Mononuclear cell (primary cell): ENCODE measurements around the gene C3orf22. TPM values are rescaled to one million over a fixed set of nuclear protein-coding genes. Genes with fewer than 3 reads are reported as not detected.
"Not testable (repeated sequence)": the region's sequence is repeated elsewhere in the genome, so short reads cannot be mapped to it uniquely, and the experiment has no call there.

Source experiments
- H3K27me3 ChIP-seq: 2 replicates; pipeline ENCODE4 v1.6.0; 2011; ENCODE audit warnings: low read length, control low read depth; ENCODE audit not compliant: insufficient read depth
- H3K4me1 ChIP-seq: 2 replicates; pipeline ENCODE4 v1.5.1; 2011; ENCODE audit warnings: mild to moderate bottlenecking, low read length, control low read depth; ENCODE audit not compliant: insufficient read depth
- H3K4me3 ChIP-seq: 2 replicates; pipeline ENCODE4 v1.5.1; 2011; ENCODE audit warnings: mild to moderate bottlenecking, low read length, moderate library complexity
- H3K9me3 ChIP-seq: 2 replicates; pipeline ENCODE4 v1.5.1; 2011; ENCODE audit warnings: low read depth, mild to moderate bottlenecking, control low read depth, low read length
- total RNA-seq: library from RNA; depleted of rRNA; stranded (reverse); fragments of >200 nt; gene quantifications from one replicate; pipeline ENCODE4 v1.2.3, GENCODE V29; 2012

C3orf22 gene
- total RNA-seq, 1 donor: not detected

DNA sequence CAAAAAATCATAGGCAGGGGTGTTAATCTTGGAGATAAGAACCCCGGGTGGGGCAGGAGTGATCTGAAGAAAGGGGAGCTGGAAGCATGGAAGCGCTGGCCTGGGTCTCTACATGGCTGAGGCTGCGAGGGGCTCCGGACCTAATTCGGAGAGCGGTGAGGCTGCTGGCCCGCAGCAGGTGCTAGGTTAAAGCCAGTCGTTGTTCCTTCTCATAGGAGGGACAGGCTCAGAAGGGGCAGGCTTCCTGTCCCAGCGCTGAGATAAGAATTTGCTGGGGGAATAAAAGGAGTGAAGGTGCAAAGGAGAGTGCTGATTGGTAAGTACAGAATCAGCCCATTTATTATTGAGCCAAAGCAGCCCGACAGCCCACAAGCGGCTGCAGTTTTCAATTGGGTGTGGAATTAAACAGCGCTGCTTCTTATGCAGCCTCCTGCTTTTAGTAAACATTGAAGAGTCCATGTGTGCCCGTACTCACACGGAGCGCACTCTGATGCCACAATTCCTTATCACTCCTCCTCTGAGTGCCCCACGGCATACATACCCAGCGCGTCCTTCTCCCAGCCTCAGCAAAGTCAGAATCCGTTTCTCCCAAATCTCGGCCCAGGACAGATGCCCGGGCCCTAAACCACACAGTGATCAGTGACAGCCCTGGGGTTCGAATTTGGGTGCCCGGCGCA is 17.6 kb downstream of the C3orf22 start:
- peaks cover 18% of the 10 kb centered on the region for H3K4me1 ChIP-seq
- no peak overlapping the region for H3K4me3 ChIP-seq
- H3K27me3 ChIP-seq: no peaks in the 10 kb centered on the region
- H3K9me3 ChIP-seq: no peaks in the 10 kb centered on the region

DNA sequence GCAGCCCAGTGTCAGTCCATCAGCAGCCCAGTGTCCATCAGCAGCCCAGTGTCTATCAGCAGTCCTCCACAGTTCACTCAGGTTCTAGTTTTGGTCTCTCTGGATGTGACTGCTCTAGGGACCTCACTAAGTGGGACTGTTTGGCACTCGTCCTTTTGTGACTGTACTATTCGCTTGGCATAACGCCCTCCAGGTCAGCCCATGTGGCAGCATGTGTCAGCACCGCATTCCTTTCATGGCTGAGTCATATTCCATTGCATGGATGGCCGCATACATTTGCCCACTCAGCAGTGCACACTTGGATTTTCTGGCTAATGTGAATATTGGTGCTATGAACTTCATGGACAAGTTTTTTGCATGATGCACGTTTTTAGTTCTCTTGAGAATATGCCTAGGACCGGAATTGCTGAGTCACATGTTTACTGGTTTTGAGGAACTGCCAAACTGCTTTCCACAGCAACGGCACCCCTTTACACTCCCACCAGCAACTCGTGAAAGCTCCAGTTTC is 18.3 kb downstream of the C3orf22 start:
- Histone ChIP-seq H3K4me1 (peaks cover 18% of the 10 kb centered on the region), H3K27me3 (no peaks in the 10 kb centered on the region), H3K4me3 (no peak overlapping the region)

DNA sequence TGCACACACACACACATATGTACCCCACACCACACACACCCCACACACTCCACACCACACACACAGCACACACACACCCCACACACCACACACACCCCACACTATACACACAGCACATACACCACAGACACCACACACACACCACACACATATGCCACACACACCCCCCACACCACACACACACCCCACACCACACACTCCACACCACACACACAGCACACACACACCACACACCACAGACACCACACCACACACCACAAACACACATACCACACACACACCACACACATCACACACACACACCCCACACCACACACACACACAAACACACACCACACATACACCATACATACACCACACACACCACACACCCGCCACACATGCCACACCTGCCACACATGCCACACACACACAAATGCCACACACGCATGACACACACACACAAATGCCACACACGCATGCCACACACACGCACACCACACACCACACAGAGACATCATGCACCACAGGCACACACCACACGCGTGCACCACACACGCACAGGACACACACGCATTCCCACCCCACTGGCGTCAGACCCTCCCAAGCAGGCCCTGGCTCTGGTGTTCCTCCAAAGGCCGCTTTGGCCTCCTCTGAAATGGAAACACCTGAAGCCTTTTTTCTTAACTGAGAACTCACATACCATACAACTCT is 19.0 kb downstream of the C3orf22 start:
- Histone ChIP-seq H3K4me1 (peaks cover 18% of the 10 kb centered on the region), H3K27me3 (no peaks in the 10 kb centered on the region), H3K4me3 (no peak overlapping the region), H3K9me3 (no peaks in the 10 kb centered on the region)

More for the DNA sequence above, 18.3 kb downstream of the C3orf22 start:
- H3K9me3 ChIP-seq: no peaks in the 10 kb centered on the region

DNA sequence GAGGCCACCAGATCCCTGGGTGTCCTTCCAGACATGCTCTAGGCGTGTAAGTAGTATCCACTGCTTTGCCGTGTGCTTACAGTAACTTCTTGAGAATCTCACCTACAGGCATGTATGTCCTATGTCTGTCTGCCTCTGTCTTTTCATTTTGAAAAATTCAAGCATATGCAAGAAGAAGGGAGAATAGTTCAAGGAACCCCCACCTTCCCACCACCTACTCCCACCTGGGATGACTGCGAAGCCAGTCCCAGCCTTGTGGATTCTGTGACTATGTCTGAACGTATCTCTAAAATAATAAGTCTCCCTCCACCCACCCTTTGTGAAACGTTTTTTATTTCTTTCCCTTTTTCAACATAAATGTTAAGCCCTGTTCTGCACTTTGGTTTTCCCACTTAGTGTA is 19.8 kb downstream of the C3orf22 start:
- Histone ChIP-seq H3K4me1 (peaks cover 19% of the 10 kb centered on the region), H3K9me3 (no peaks in the 10 kb centered on the region), H3K27me3 (no peaks in the 10 kb centered on the region), H3K4me3 (no peak overlapping the region)

DNA sequence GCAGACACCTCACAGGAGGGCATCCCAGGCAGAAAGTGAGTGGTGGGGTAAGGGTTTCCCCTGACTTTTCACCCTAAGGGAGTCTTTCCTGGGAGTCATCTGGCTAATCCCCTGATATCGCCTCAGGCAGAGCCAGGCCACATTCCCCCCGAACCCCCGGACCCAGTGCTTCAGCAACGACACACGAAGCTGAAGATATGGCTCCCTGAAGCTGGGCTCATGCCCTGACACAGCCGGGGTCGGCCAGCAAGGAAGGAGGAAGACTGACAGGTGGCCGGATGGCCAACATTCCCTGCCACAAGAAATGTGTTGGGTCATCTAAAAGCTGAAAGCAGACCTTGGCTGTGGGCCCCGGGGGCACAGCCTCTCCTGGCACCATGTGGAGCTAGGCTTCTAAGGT is 20.4 kb downstream of the C3orf22 start:
- Histone ChIP-seq H3K4me1 (peaks cover 25% of the 10 kb centered on the region), H3K9me3 (no peaks in the 10 kb centered on the region), H3K27me3 (no peaks in the 10 kb centered on the region), H3K4me3 (no peak overlapping the region)

DNA sequence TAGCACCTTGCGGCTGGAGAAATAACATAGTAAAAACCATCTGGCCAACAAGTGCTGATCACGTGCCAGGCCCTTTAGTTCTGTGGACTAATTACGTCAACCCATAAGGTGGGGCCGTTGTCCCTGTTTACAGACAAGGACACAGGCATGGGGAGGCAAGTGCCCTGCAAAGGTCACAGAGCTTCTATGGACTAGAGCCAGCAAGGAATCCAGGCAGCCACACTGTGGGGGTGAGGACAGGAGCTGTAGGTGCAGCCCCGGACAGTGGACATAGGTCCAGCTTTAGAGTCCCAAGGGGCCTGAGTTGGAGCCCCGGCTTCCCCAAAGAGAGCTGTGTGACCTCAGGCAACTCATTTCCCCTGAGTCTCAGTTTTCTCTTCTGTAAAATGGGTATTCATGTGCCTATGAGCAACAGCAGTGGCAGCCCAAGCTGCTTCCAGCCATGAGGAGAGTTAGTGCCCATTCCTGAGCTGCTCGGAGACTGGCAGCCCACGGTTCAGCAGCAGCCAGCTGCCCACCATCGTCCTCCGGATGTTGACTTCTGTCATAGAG is 20.9 kb downstream of the C3orf22 start:
- Histone ChIP-seq H3K9me3 (no peaks in the 10 kb centered on the region), H3K27me3 (no peaks in the 10 kb centered on the region), H3K4me1 (peaks cover 28% of the 10 kb centered on the region), H3K4me3 (no peak overlapping the region)

DNA sequence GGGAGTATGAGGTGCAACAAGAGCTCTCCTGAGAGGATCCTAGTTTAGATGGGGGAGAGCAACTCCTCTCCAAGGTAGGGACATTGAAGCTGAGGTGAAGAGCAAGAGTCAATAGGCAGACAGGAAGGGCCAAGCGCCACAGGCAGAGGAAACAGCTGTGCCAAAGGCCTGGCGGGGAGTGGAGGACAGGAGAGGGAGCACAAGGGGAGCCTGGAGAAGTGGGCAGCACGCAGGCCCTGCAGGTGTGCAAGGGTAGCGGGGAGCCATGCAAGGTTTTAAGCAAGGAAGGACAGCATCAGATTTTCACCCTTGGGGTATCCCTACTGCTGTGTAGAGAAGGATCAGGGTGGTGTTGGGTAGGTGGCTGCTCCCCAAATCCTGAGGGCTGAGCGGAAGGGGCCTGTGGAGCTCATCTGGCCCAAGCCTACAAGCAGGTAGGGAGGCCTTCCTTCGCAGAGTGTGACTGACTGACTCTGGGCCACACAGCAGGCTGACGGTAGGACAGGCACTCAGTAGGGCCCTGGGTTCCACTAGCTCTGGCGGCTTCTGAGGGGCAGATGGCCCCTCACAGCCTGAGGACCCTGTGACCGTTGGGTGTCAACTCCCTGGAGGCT is 21.5 kb downstream of the C3orf22 start:
- no peaks in the 10 kb centered on the region for H3K9me3 ChIP-seq
- H3K27me3 ChIP-seq: no peaks in the 10 kb centered on the region
- no peak overlapping the region for H3K4me3 ChIP-seq

DNA sequence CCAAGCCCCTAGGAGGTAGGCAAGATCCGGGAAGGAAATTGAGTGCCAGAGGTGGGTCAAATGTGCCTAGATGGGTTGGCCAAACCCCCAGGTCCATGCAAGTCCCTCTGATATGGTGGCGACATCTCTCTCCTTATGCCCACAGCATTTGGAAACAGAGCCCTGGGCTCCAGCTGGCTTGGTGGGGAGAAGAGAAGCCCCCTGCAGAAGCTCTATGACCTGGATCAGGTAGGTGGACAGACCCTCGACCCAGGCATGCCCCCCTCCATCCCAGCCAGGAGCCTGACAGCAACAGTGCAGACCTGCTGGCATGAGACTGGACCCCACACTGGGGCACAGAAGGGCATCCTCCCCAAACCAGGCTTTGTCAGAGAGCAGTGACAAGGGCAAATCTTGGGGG is 22.6 kb downstream of the C3orf22 start:
- H3K9me3 ChIP-seq: no peaks in the 10 kb centered on the region
- H3K4me1 ChIP-seq: peaks cover 27% of the 10 kb centered on the region
- no peak overlapping the region for H3K4me3 ChIP-seq
- H3K27me3 ChIP-seq: no peaks in the 10 kb centered on the region

More for the DNA sequence above, 21.5 kb downstream of the C3orf22 start:
- peaks cover 28% of the 10 kb centered on the region for H3K4me1 ChIP-seq

DNA sequence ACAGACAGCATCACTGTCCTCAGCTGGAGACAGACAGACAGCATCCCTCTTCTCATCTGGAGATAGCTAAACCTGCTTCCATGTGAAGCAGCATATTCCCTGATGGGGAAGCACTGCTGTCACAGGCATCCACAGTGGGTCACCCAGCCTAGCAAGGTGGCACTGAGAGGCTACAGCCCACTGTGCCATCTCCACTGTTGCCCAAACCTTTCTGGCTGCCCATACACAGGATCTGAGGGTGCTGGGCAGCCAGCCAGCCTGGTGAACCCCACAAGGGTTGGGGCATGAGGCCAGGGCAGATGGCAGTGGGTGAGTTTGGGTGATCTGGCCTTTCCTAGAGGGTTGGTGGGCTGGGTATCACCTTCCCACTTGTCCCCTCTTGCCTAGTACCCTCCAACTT is 23.1 kb downstream of the C3orf22 start:
- no peak overlapping the region for H3K4me3 ChIP-seq
- no peaks in the 10 kb centered on the region for H3K9me3 ChIP-seq
- peaks cover 27% of the 10 kb centered on the region for H3K4me1 ChIP-seq
- no peaks in the 10 kb centered on the region for H3K27me3 ChIP-seq

DNA sequence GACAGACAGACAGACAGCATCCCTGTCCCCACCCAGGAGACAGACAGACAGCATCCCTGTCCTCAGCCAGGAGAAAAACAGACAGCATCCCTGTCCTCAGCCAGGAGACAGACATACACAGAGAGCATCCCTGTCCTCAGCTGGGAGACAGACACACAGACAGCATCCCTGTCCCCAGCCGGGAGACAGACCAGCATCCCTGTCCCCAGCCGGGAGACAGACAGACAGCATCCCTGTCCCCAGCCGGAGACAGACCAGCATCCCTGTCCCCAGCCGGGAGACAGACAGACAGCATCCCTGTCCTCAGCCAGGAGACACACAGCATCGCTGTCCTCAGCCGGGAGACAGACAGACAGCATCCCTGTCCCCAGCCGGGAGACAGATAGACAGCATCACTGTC is 24.0 kb downstream of the C3orf22 start:
- not testable (repeated sequence) for H3K4me3 ChIP-seq, H3K27me3 ChIP-seq, H3K9me3 ChIP-seq
- peaks cover 27% of the 10 kb centered on the region for H3K4me1 ChIP-seq

DNA sequence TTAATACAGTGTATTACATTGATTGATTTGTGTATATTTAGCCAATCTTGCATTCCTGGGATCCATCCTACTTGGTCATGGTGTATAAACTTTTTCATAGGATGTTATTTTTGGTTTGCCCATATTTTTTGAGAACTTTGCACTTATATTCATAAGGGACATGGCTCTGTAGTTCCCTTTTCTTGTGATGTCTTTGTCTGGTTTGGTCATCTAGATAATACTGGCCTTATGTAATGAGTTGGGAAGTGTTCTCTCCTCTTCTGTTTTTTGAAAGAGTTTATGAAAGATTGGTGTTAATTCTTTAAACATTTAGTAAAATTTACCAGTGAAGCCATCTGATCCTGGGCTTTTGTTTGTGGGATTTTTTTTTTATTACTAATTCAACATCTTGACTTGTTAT is 25.2 kb downstream of the C3orf22 start:
- H3K4me1 ChIP-seq: peaks cover 38% of the 10 kb centered on the region

DNA sequence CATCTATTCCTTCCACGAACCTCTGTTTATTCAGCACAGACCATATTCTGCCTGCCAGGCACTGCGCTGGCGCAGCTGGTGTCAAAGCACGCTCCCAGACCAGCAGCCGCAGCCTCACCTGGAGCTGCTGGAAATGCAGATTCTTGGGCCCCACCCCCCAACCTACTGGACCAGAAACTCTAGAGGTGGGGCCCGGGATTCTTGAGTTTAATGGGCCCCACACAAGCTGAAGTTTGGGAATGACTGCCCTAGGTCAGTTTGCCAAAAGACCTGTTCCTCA is 27.7 kb downstream of the C3orf22 start:
- peaks cover 58% of the 10 kb centered on the region for H3K4me1 ChIP-seq
- no peaks in the 10 kb centered on the region for H3K9me3 ChIP-seq
- H3K4me3 ChIP-seq: no peak overlapping the region
- H3K27me3 ChIP-seq: no peaks in the 10 kb centered on the region

More for the DNA sequence above, 25.2 kb downstream of the C3orf22 start:
- Histone ChIP-seq H3K9me3 (no peaks in the 10 kb centered on the region), H3K27me3 (no peaks in the 10 kb centered on the region), H3K4me3 (no peak overlapping the region)

DNA sequence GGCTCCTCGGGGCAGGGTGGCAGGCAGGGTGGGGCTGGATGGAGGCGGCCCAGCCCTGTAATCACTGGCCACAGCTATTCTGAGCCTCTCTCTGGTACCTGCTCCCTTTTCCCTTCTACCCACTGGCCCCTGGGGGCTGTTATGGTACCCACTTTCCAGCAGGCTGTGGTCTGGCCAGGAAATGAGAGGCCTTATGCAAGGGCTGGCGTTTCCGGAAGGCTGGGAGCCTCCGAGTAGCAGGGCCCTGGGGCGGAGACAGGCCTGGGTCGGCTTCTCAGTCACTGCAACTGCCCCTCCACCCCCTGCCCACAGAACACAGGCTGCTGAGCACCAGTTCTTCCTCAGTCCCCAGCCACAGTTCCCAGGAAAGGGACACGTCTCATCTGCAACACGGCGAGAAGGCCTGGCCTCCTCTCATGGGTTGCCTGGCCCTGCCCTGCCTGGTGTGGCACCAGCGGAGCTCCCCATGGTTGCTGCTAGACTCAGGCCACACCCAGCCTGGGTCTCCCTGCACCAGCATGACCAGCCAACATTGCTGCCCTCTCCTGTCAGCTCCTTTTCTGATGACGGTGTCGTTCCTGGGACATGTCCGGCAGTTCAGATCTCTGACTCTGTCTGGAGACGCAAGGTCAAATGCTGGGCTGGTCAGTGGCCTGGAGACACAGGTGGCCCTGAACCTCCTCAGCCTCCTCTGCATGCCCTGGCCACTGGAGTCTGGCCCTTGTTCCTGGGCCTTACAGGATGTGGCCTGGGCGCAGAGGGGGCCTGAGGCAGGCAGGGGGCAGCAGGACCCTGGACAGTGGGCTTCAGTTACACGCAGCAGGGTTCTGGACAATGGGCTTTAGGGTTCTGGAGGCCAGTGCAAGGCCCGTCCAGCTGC is 28.3 kb downstream of the C3orf22 start:
- H3K9me3 ChIP-seq: no peaks in the 10 kb centered on the region
- no peak overlapping the region for H3K4me3 ChIP-seq
- H3K4me1 ChIP-seq: peaks cover 58% of the 10 kb centered on the region
- H3K27me3 ChIP-seq: no peaks in the 10 kb centered on the region

DNA sequence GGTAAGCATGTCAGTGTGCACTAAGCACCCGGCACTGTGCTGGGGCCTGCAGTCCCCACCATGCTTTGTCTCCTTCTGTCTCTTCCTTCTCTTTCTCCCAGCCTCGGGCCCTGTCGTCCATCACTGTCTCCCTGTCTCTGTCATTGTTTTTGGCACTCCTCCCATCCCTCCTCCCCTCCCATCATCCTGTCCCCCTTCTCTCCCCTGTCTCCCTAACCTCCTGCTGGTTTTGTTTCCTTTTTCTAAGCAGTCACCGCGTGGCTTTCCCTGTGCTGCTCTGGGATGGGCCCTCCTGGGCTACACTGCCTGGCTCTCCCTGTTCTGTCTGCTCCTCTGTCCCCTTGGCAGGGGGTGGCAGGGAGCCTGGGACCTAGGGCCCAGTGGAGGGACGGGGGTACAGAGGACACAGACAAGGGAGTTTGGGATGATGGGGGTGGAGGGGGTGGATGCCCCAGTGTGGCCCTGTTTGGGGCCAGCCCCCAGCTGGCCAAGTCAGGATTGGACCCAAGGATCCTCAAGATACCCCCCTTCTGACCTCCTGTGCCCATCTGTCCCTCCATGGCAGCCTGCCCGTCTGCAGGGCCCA is 29.1 kb downstream of the C3orf22 start:
- Histone ChIP-seq H3K27me3 (no peaks in the 10 kb centered on the region), H3K9me3 (no peaks in the 10 kb centered on the region), H3K4me1 (peaks cover 60% of the 10 kb centered on the region), H3K4me3 (no peak overlapping the region)
